ENCODE measurements around the gene TCAP. TPM values are rescaled to one million over a fixed set of nuclear protein-coding genes. Genes with fewer than 3 reads are reported as not detected.

TCAP gene
- total and polyA plus RNA-seq, 2 experiments from 2014 or later: 0.43 TPM; not detected in 1

GRCh38 chr17:39642291-39643074 lies 22.7 kb upstream of the TCAP start:
- in situ Hi-C loops (cut with MboI): no loop called here
- no peaks in the 10 kb centered on the region for H3K9me2 ChIP-seq (ENCODE audit: insufficient read depth)
- H3K4me3 ChIP-seq: no peak overlapping the region
- no peak for DNase-seq
- no peaks in the 10 kb centered on the region for H3K9me3 ChIP-seq (ENCODE audit: low read depth)
- TF ChIP-seq EZH2phosphoT487 (IDR thresholded peaks at IDR 0.05; ENCODE audit: insufficient read depth, low read depth) (no peak), EZH2 (IDR thresholded peaks at IDR 0.05; ENCODE audit: insufficient read depth, poor library complexity, severe bottlenecking) (no peak)
- WGBS, 2 experiments (ENCODE audit: low coverage in 1 of 2, low lambda C conversion rate in 2 of 2, missing lambda C conversion rate in 2 of 2): 75 to 81% methylated on average over 9 of the region's 9 CpGs
- no peak overlapping the region for H3K9ac ChIP-seq
- peaks cover 98% of the 10 kb centered on the region for H3K79me2 ChIP-seq (ENCODE audit: insufficient read depth)
- H3K4me2 ChIP-seq (ENCODE audit: unreplicated experiment): no peak overlapping the region
- peaks cover 19% of the 10 kb centered on the region for H3K4me1 ChIP-seq (ENCODE audit: insufficient read depth)
- no peaks in the 10 kb centered on the region for H3K27me3 ChIP-seq (replicated peaks; ENCODE audit: insufficient read depth)
- H2AFZ ChIP-seq: no peak overlapping the region
- H3K36me3 ChIP-seq (ENCODE audit: low read depth): no peaks in the 10 kb centered on the region
- H3F3A ChIP-seq (ENCODE audit: insufficient read depth): no peaks in the 10 kb centered on the region
- H4K20me1 ChIP-seq (ENCODE audit: insufficient read depth): 0 out of 2 replicates have a peak, but pooled peaks cover 2% of the 10 kb centered on the region
- H3K27ac ChIP-seq: no peak overlapping the region

DNA sequence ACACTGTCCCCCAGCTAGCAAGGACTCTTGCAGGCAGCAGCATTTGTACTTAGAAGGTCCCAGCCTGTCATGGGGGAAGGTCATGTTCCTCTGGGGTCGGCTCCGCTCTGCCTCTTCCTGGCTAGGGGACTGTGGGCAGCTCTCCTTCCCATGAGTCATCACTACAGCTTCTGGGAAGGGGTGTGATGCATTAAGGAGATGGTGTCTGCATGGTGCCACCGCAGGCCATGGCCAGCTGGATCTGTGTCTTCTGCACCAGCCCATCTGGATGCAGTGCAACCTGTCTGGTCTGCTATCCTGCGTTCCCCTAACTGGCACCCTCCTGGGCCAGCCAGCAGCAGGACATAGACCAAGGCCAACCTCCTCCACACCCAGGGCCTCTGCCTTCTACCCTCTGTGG lies 21.9 kb upstream of the TCAP start:
- H3K27me3 ChIP-seq (replicated peaks; ENCODE audit: insufficient read depth): no peaks in the 10 kb centered on the region
- peaks cover 98% of the 10 kb centered on the region for H3K79me2 ChIP-seq (ENCODE audit: insufficient read depth)
- 13 to 20% methylated on average over 4 of the region's 4 CpGs for WGBS, 2 experiments (ENCODE audit: low coverage in 1 of 2, low lambda C conversion rate in 2 of 2, missing lambda C conversion rate in 2 of 2)
- peaks cover 13% of the 10 kb centered on the region for H3K4me1 ChIP-seq (ENCODE audit: insufficient read depth)
- 0 out of 2 replicates have a peak, but pooled peaks cover 2% of the 10 kb centered on the region for H4K20me1 ChIP-seq (ENCODE audit: insufficient read depth)
- H3K9me3 ChIP-seq (ENCODE audit: low read depth): no peaks in the 10 kb centered on the region
- no peak overlapping the region for H3K27ac ChIP-seq
- no peak overlapping the region for H3K4me2 ChIP-seq (ENCODE audit: unreplicated experiment)
- in situ Hi-C loops (cut with MboI): no loop called here
- H2AFZ ChIP-seq: no peak overlapping the region
- H3K9me2 ChIP-seq (ENCODE audit: insufficient read depth): no peaks in the 10 kb centered on the region
- H3F3A ChIP-seq (ENCODE audit: insufficient read depth): no peaks in the 10 kb centered on the region
- H3K4me3 ChIP-seq: no peak overlapping the region
- no peak for TF ChIP-seq EZH2phosphoT487 (IDR thresholded peaks at IDR 0.05; ENCODE audit: insufficient read depth, low read depth)
- TF ChIP-seq EZH2 (IDR thresholded peaks at IDR 0.05; ENCODE audit: insufficient read depth, poor library complexity, severe bottlenecking): no peak
- no peak overlapping the region for H3K9ac ChIP-seq
- H3K36me3 ChIP-seq (ENCODE audit: low read depth): no peaks in the 10 kb centered on the region
- peak; percentile 74 for DNase-seq

GRCh38 chr17:39647256-39647655 lies 17.9 kb upstream of the TCAP start:
- Histone ChIP-seq H3F3A (ENCODE audit: insufficient read depth) (no peaks in the 10 kb centered on the region), H3K27me3 (replicated peaks; ENCODE audit: insufficient read depth) (no peaks in the 10 kb centered on the region), H3K36me3 (ENCODE audit: low read depth) (no peaks in the 10 kb centered on the region), H3K4me1 (ENCODE audit: insufficient read depth) (peaks cover 5% of the 10 kb centered on the region; the same call in 1 of the 2 replicates), H3K4me3 (no peak overlapping the region), H3K9me3 (ENCODE audit: low read depth) (no peaks in the 10 kb centered on the region), H3K27ac (no peak overlapping the region), H2AFZ (no peak overlapping the region), H3K9ac (no peak overlapping the region), H3K4me2 (ENCODE audit: unreplicated experiment) (no peak overlapping the region), H3K9me2 (ENCODE audit: insufficient read depth) (no peaks in the 10 kb centered on the region), H3K79me2 (ENCODE audit: insufficient read depth) (peaks cover 76% of the 10 kb centered on the region), H4K20me1 (ENCODE audit: insufficient read depth) (0 out of 2 replicates have a peak, but pooled peaks cover 2% of the 10 kb centered on the region)
- no peak for DNase-seq
- TF ChIP-seq EZH2phosphoT487 (IDR thresholded peaks at IDR 0.05; ENCODE audit: insufficient read depth, low read depth) (no peak), EZH2 (IDR thresholded peaks at IDR 0.05; ENCODE audit: insufficient read depth, poor library complexity, severe bottlenecking) (no peak)
- 64 to 66% methylated on average over 5 of the region's 5 CpGs for WGBS, 2 experiments (ENCODE audit: low coverage in 1 of 2, low lambda C conversion rate in 2 of 2, missing lambda C conversion rate in 2 of 2)
- in situ Hi-C loops (cut with MboI): no loop called here

- H3K9me2 ChIP-seq (ENCODE audit: insufficient read depth): no peaks in the 10 kb centered on the region
- H3K9me3 ChIP-seq (ENCODE audit: low read depth): no peaks in the 10 kb centered on the region
- TF ChIP-seq EZH2phosphoT487 (IDR thresholded peaks at IDR 0.05; ENCODE audit: insufficient read depth, low read depth) (no peak), EZH2 (IDR thresholded peaks at IDR 0.05; ENCODE audit: insufficient read depth, poor library complexity, severe bottlenecking) (no peak)
- H3K27me3 ChIP-seq (replicated peaks; ENCODE audit: insufficient read depth): no peaks in the 10 kb centered on the region
- no peak overlapping the region for H3K9ac ChIP-seq
- H3K4me3 ChIP-seq: no peak overlapping the region
- H2AFZ ChIP-seq: no peak overlapping the region
- WGBS, 2 experiments (ENCODE audit: low coverage in 1 of 2, low lambda C conversion rate in 2 of 2, missing lambda C conversion rate in 2 of 2): 79 to 80% methylated on average over 15 of the region's 15 CpGs
- in situ Hi-C loops (cut with MboI): no loop called here
- H4K20me1 ChIP-seq (ENCODE audit: insufficient read depth): 0 out of 2 replicates have a peak, but pooled peaks cover 2% of the 10 kb centered on the region
- DNase-seq: no peak
- H3K27ac ChIP-seq: no peak overlapping the region
- H3K4me1 ChIP-seq (ENCODE audit: insufficient read depth): no peaks in the 10 kb centered on the region
- no peak overlapping the region for H3K4me2 ChIP-seq (ENCODE audit: unreplicated experiment)
- H3K36me3 ChIP-seq (ENCODE audit: low read depth): no peaks in the 10 kb centered on the region
- peaks cover 62% of the 10 kb centered on the region for H3K79me2 ChIP-seq (ENCODE audit: insufficient read depth)
- H3F3A ChIP-seq (ENCODE audit: insufficient read depth): no peaks in the 10 kb centered on the region
Observed at GRCh38 chr17:39648616-39649366, 16.4 kb upstream of the TCAP start.

All from GM23248 (cell line).